ENCODE measurements around the gene CTBP2.

DNA sequence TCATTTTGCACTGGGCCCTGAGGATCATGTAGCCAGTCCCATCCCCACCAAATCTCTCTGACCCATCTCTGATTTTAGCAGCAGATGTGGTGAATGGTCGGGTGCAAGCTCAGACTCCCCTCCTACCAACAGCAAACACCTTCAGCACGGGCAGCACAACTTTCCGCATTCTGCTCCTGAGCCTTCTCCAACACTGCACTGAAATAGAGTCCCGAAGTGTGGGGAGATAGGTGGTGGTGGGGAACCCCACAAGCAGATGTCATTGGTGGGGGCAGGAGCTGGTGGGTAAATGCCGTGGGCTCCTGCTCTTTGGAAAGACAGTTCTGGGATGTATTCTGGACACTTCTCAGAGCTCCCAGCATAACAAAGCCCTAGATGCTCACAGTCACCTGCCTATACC, 9.6 kb upstream of the CTBP2 start:
- TF ChIP-seq CENPT (CRISPR knock-in tag; IDR thresholded peaks at IDR 0.05; ENCODE audit: low read depth) (no peak), ZNF121 (CRISPR knock-in tag; IDR thresholded peaks at IDR 0.05) (no peak), POLR2AphosphoS5 (IDR thresholded peaks at IDR 0.05; ENCODE audit: low read depth, low read length) (no peak), YY1 (IDR thresholded peaks at IDR 0.05; ENCODE audit: insufficient read depth, insufficient replicate concordance, low read depth, low read length) (no peak), SIX1 (CRISPR knock-in tag; IDR thresholded peaks at IDR 0.05; ENCODE audit: borderline replicate concordance) (no peak), MYNN (CRISPR knock-in tag; IDR thresholded peaks at IDR 0.05; ENCODE audit: low read depth) (no peak), ZNF24 (IDR thresholded peaks at IDR 0.05) (no peak), ZNF766 (CRISPR knock-in tag; IDR thresholded peaks at IDR 0.05; ENCODE audit: borderline replicate concordance) (no peak), ZFP37 (CRISPR knock-in tag; IDR thresholded peaks at IDR 0.05; ENCODE audit: borderline replicate concordance) (no peak), ZNF556 (CRISPR knock-in tag; IDR thresholded peaks at IDR 0.05; ENCODE audit: borderline replicate concordance) (no peak), CHD2 (IDR thresholded peaks at IDR 0.05; ENCODE audit: low read depth, low read length) (no peak)
- TF ChIP-seq, protein P1, sequence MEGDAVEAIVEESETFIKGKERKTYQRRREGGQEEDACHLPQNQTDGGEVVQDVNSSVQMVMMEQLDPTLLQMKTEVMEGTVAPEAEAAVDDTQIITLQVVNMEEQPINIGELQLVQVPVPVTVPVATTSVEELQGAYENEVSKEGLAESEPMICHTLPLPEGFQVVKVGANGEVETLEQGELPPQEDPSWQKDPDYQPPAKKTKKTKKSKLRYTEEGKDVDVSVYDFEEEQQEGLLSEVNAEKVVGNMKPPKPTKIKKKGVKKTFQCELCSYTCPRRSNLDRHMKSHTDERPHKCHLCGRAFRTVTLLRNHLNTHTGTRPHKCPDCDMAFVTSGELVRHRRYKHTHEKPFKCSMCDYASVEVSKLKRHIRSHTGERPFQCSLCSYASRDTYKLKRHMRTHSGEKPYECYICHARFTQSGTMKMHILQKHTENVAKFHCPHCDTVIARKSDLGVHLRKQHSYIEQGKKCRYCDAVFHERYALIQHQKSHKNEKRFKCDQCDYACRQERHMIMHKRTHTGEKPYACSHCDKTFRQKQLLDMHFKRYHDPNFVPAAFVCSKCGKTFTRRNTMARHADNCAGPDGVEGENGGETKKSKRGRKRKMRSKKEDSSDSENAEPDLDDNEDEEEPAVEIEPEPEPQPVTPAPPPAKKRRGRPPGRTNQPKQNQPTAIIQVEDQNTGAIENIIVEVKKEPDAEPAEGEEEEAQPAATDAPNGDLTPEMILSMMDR (CRISPR knock-in tag; IDR thresholded peaks at IDR 0.05) = no peak
- TF ChIP-seq, protein P2, sequence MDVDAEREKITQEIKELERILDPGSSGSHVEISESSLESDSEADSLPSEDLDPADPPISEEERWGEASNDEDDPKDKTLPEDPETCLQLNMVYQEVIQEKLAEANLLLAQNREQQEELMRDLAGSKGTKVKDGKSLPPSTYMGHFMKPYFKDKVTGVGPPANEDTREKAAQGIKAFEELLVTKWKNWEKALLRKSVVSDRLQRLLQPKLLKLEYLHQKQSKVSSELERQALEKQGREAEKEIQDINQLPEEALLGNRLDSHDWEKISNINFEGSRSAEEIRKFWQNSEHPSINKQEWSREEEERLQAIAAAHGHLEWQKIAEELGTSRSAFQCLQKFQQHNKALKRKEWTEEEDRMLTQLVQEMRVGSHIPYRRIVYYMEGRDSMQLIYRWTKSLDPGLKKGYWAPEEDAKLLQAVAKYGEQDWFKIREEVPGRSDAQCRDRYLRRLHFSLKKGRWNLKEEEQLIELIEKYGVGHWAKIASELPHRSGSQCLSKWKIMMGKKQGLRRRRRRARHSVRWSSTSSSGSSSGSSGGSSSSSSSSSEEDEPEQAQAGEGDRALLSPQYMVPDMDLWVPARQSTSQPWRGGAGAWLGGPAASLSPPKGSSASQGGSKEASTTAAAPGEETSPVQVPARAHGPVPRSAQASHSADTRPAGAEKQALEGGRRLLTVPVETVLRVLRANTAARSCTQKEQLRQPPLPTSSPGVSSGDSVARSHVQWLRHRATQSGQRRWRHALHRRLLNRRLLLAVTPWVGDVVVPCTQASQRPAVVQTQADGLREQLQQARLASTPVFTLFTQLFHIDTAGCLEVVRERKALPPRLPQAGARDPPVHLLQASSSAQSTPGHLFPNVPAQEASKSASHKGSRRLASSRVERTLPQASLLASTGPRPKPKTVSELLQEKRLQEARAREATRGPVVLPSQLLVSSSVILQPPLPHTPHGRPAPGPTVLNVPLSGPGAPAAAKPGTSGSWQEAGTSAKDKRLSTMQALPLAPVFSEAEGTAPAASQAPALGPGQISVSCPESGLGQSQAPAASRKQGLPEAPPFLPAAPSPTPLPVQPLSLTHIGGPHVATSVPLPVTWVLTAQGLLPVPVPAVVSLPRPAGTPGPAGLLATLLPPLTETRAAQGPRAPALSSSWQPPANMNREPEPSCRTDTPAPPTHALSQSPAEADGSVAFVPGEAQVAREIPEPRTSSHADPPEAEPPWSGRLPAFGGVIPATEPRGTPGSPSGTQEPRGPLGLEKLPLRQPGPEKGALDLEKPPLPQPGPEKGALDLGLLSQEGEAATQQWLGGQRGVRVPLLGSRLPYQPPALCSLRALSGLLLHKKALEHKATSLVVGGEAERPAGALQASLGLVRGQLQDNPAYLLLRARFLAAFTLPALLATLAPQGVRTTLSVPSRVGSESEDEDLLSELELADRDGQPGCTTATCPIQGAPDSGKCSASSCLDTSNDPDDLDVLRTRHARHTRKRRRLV (CRISPR knock-in tag; IDR thresholded peaks at IDR 0.05) = no peak
- TF ChIP-seq, protein P3, sequence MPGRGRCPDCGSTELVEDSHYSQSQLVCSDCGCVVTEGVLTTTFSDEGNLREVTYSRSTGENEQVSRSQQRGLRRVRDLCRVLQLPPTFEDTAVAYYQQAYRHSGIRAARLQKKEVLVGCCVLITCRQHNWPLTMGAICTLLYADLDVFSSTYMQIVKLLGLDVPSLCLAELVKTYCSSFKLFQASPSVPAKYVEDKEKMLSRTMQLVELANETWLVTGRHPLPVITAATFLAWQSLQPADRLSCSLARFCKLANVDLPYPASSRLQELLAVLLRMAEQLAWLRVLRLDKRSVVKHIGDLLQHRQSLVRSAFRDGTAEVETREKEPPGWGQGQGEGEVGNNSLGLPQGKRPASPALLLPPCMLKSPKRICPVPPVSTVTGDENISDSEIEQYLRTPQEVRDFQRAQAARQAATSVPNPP (CRISPR knock-in tag; IDR thresholded peaks at IDR 0.05) = no peak

All from HepG2 (cell line).